Cardiac septum (tissue), 1 donor: ENCODE data around the gene ETV7. TPM values are rescaled to one million over a fixed set of nuclear protein-coding genes. Genes with fewer than 3 reads are reported as not detected.

ENCODE experiments used
- DNase-seq: peaks from one replicate; pipeline ENCODE4 v3.0.0-alpha.2; 2020; ENCODE audit warnings: low spot score
- intact Hi-C: fragments of 100-400 bp; cut with DNase I; formaldehyde crosslinking; loops from one replicate; pipeline ENCODE4 v1.14.0; 2022
- total RNA-seq: library from RNA; stranded (reverse); fragmentation: NEBNext Ultra II Directional; extraction: Animal tissue kit (Norgen Biotek cat#: 25700); gene quantifications from one replicate; pipeline ENCODE4 v1.2.1, GENCODE V29; 2021
- donor health status: DM: no; HTN: no; CAD: no.

ETV7 gene
- total RNA-seq, 1 donor from 2014 or later, result 0.13 TPM

DNA sequence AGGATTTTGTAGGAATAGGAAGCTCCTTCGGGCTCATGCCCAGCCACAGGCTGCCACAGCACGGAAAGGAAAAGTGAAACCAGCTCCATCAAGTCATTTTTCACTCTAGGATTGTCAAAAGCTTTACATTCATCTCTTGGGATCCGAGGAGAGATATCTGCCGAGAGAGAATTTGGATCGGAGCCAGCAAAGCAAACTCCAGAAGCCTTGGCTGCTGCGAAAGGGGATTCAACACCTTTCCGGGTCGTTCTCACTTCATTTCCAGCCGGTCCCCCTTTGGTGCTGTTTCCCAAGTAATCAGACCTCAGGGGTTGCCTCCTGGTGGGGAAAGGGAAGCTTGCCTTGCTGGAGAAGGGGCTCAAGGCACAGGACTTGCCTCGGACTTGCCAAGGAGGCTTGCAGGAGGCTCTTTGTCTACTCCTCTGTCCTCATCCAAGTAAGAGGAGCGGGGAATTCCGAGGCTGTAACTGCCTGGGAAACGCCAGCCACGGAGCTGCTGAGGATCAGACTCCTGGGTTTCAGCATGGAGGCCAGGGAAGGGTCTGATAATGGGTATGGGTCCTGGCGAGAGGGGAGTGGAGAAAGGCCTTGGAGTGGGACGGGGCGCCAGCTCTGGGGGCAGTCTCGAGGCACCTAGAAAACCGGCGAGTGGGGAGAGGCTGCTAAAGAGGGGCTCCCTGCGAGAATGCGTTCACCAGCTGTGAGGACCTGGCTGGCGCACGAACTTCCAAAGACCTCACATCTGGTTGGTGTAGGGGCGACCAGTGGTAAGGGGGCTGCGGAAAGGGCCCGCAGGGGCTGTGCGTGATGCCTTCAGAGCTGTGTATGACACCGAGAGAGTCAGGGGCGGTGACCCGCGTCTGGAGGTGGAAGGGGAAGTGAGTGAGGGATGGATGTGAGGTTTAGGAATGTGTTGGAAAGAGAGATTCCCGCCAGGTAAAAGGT lies 702 bp downstream of the ETV7 start:
- DNase-seq, result no peak
- intact Hi-C loops, result no loop called here

DNA sequence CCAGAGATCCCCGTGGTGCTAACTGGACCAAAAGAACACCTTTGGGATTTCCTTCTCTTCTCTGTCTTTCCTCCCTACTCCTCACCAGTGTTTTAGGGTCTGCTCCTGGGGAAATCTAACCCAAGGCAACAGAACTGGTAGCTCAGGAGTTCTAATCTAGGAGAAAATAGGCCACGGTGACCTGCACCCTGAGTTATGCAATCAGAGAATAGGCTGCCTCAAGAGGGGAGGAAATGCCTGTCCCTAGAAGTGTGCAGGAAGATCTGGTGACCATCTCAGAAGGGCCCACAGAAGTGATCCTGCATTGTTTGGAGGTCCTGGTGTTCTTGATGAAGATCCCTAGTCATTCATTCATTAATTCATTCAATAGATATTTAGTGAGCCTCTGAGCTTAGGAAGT lies 3.4 kb downstream of the ETV7 start:
- intact Hi-C loops, result no loop called here

DNA sequence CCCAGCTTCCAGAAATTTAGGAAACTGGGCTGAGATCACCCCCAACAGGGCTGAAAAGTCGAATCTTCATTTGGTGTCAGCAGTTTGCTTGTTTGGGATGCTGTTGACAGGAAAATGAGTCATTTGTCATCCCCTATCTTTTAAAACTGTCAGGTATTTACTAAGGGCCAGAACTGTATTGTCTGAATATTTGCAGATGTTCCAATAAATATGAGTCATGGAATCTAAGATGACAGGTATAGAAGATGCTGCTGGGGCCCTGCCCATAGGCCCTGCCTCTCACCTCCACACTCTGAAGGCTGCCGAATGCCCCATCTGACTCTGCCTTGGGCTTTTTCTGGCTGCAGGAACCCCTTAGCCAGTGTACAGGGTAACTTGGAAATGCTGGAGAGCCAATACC lies 3.9 kb downstream of the ETV7 start:
- DNase-seq, result no peak
- intact Hi-C loops, result no loop called here

More for the DNA sequence above, 3.4 kb downstream of the ETV7 start:
- DNase-seq, result no peak

- intact Hi-C loops, result no loop called here
- no peak for DNase-seq
Measured at GRCh38 chr6:36382976-36383375, 4.5 kb downstream of the ETV7 start.

GRCh38 chr6:36381502-36382389 lies 5.7 kb downstream of the ETV7 start:
- no peak for DNase-seq
- intact Hi-C loops, result no loop called here

DNA sequence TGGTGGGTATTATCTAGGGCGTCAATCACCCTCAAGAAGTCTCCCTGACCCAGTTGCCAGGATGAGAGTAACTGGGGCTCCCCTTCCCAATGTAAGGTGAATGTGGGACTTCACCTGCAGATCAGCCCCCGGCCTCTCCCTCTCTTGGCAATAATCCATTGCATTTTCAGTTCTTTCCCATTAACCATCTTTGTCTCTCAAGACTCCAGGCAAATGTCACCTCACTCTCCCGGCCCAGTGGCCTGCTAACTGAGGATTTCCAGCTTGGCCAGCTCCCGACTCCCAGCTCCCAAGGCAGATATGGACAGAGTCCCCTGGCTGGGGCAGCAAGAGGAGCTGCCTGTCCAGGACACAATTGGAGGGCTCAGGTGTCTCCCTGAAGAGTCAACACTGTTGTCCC lies 7.3 kb downstream of the ETV7 start:
- intact Hi-C loops, result no loop called here
- no peak for DNase-seq

GRCh38 chr6:36378936-36379335 lies 8.5 kb downstream of the ETV7 start:
- DNase-seq, result no peak
- intact Hi-C loops, result no loop called here

DNA sequence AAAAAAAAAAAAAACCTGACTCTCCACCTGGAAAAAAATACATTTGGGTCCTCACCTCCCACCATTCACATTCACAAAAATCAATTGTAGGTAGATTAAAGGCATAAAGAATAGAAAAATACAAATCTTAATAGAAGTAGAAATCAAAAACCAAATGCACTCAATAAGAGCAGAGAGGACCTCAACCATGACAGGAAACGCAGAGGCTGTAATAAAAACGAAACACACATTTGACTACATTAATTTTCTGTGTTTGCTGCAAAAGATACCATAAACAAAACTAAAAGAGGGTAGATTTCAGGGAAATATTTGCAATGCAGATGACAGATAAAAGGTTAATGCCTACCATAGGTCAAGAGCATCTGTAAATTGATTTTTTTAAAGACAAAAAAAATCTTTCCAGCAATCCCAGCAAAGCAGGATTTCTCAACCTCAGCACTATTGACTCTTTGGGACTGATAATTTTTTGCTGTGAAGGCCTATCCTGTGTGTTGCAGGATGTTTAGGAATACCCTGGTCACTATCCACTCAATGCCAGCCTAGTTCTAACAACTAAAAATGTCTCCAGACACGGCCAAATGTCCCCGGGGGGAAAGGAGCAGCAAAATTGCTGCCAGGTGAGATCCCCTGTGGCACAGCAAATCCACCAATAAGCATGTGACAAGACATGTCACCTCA lies 9.1 kb downstream of the ETV7 start:
- DNase-seq, result no peak
- intact Hi-C loops, result no loop called here

GRCh38 chr6:36377594-36377993 lies 9.9 kb downstream of the ETV7 start:
- intact Hi-C loops, result no loop called here
- DNase-seq, result no peak

DNA sequence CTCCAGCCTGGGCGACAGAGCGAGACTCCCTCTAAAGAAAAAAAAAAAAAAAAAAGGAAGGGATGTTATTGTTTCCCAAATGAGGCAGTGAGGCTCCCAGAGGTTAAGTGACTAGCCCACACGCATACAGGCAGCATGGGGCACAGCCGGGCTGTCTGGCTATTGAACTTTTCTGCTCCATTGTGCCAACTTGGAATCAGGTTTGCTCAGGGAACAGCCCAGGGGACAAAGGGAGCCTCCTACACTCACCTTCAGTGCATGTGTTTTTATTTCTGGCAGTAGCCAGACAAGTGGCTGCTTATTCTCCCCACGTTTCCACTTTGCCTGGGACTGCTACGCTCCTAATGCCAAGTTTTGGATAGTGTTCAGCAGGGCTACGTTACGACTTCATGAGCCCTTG lies 10.7 kb downstream of the ETV7 start:
- intact Hi-C loops, result no loop called here
- no peak for DNase-seq

DNA sequence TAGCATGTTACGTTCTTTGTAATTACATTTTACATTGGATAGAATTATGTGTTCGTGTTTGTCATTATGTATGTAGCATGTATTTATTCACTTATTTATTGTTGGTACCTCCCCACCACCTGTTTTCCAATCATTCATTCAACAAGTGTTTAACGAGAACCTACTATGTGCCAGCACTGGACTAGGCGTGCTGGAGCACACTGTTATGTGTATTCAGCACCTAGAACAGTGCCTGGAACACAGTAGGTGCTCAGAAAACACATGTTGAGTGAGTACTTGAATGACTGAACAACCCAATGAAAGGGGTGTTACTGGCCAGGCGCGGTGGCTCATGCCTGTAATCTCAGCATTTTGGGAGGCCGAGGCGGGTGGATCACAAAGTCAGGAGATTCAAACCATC lies 11.3 kb downstream of the ETV7 start:
- DNase-seq, result no peak
- intact Hi-C loops, result no loop called here

DNA sequence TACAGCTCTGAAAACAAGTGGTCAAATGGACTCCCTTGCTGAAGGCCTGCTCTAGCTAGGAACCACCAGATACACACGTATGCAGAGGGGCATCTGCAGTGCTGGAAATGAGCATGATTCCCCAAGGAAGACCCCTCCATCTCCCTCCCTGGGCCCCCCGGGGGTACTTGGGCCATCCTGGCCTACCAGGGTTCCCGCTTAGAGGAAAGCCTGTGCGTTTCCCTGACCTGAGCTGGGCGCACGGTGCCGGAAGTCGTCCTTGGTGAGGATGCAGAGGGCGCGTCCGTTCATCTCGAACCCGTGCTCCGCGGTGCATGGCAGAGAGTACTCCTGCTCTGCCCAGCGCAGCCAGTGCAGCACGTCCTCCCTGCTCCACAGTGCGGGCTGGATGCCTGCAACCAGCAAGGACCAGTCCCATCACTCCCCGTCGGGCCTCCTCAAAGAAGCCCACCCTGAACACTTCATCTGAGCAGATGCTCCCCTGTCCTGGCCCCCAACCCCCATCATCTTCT lies 11.8 kb downstream of the ETV7 start:
- intact Hi-C loops, result no loop called here
- no peak for DNase-seq

- intact Hi-C loops, result no loop called here
- no peak for DNase-seq
Measured at GRCh38 chr6:36374972-36375371, 12.5 kb downstream of the ETV7 start.

DNA sequence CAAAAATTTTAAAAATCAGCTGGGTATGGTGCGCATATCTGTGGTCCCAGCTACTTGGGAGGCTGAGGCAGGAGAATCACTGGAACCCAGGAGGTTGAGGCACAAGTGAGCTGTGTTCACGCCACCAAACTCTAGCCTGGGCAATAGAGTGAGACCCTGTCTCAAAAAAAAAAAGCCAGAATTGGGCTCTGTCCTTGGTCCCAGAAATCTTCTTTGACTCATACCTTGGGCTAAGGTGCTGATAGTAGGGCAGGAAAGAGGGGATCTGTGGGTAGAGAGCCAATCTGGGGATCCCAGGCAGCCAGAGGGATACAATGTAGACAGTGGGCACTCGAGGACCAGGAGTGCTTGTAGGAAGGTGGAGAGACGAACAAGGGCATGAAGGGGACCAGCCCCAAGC lies 13.3 kb downstream of the ETV7 start:
- no peak for DNase-seq
- intact Hi-C loops, result no loop called here

- no peak for DNase-seq
- intact Hi-C loops, result no loop called here
Measured at GRCh38 chr6:36373368-36374019, 14.0 kb downstream of the ETV7 start.

GRCh38 chr6:36372088-36372487 lies 15.4 kb downstream of the ETV7 start:
- intact Hi-C loops, result no loop called here
- no peak for DNase-seq

- DNase-seq, result no peak
- intact Hi-C loops, result no loop called here
Measured at GRCh38 chr6:36371211-36371610, 16.3 kb downstream of the ETV7 start.

- no peak for DNase-seq
- intact Hi-C loops, result no loop called here
Measured at GRCh38 chr6:36370638-36371037, 16.8 kb downstream of the ETV7 start.
